Stomach (tissue), 19 donors: Measurements from ENCODE around the gene SLC22A14. TPM values are rescaled to one million over a fixed set of nuclear protein-coding genes. Genes with fewer than 3 reads are reported as not detected.
"Not testable (repeated sequence)": the region's sequence is repeated elsewhere in the genome, so short reads cannot be mapped to it uniquely, and the experiment has no call there.

Experiments
- DNase-seq, 2 donors: peaks; one replicate each; pipeline versions ENCODE4 v3.0.0 to v3.0.0-alpha.2; 2013 to 2019
- H3K27ac ChIP-seq, 5 donors: fragments of 200-600 bp in 4 of 5; sonication (generic) in 4 of 5; one replicate each; pipeline ENCODE4 v1.5.1; 2013 to 2019; ENCODE audit warnings: mild to moderate bottlenecking in 1 of 5, moderate library complexity in 1 of 5
- H3K27me3 ChIP-seq, 3 donors: fragments of 200-600 bp; sonication (generic); one replicate each; pipeline ENCODE4 v1.5.1; 2017 to 2019; ENCODE audit warnings: mixed run types in 1 of 3
- H3K36me3 ChIP-seq, 4 donors: fragments of 200-600 bp; sonication (generic); 1 replicate in 3 of 4; 2 replicates in 1 of 4; pipeline ENCODE4 v1.5.1; 2016 to 2019
- H3K4me1 ChIP-seq, 4 donors: fragments of 200-600 bp; sonication (generic); one replicate each; pipeline ENCODE4 v1.5.1; 2016 to 2019
- H3K4me3 ChIP-seq, 4 donors: fragments of 200-600 bp; sonication (generic) in 3 of 4; one replicate each; pipeline ENCODE4 v1.5.1; 2016 to 2019; ENCODE audit warnings: mild to moderate bottlenecking in 1 of 4
- H3K9me3 ChIP-seq, 4 donors: fragments of 200-600 bp; sonication (generic); one replicate each; pipeline ENCODE4 v1.5.1; 2016 to 2019
- CTCF ChIP-seq, 7 experiments: fragments of 450-650 bp in 4 of 7; fragments of 200-600 bp in 3 of 7; sonication (generic) in 3 of 7; IDR thresholded peaks; one replicate each; pipeline ENCODE4 v1.5.1; 2016 to 2019; ENCODE audit warnings: antibody characterized with exemption in 7 of 7, control low read depth in 2 of 7, mild to moderate bottlenecking in 1 of 7
- EP300 ChIP-seq: sonication (generic); formaldehyde crosslinking; IDR thresholded peaks from one replicate; pipeline ENCODE4 v1.6.1; 2017; ENCODE audit warnings: antibody characterized with exemption
- POLR2A ChIP-seq, 4 donors: fragments of 450-650 bp; IDR thresholded peaks; one replicate each; pipeline ENCODE4 v1.6.1; 2016; ENCODE audit warnings: antibody characterized with exemption in 4 of 4, control low read depth in 2 of 4, mild to moderate bottlenecking in 1 of 4, moderate library complexity in 1 of 4
- POLR2AphosphoS5 ChIP-seq, 3 donors: sonication (generic); formaldehyde crosslinking; IDR thresholded peaks; one replicate each; pipeline ENCODE4 v1.6.1; 2016; ENCODE audit warnings: antibody characterized with exemption in 3 of 3
- WGBS, 5 donors: extraction: QIAGEN DNeasy Blood & Tissue Kit in 3 of 5; methylation state at CpG; one replicate each; pipeline versions ENCODE4 v1.1.5 to v1.1.7; 2013 to 2018; 5-methylcytosine and 5-hydroxymethylcytosine counted together
- intact Hi-C: fragments of 100-400 bp; cut with DNase I; formaldehyde crosslinking; loops from one replicate; pipeline ENCODE4 v1.15.1; 2023; ENCODE audit warnings: low total_unique reads
- long read RNA-seq, 10 donors: transcript quantifications; one replicate each; lab custom pipeline, GENCODE V29; 2026
- polyA plus RNA-seq, 3 donors: library from polyadenylated mRNA; stranded (reverse); fragments of 200-250 nt; gene quantifications; one replicate each; pipeline ENCODE4 v1.2.3, GENCODE V29; 2013
- total RNA-seq, 5 donors: library from RNA; depleted of rRNA; stranded (reverse); fragments of >200 nt; gene quantifications; one replicate each; pipeline versions ENCODE4 v1.1.0 to v1.2.3, GENCODE V29; 2014 to 2016
- donor health status: healthy with polysubstance abuse.
- donor health status: Bipolar disorder and iron deficiency.
- donor health status: healthy.

The SLC22A14 gene
- total RNA-seq (not detected), polyA plus RNA-seq (under 1 TPM in 2 of 3 donors, not detected in 1; 0.08 to 0.31 TPM)
- long read RNA-seq, donor 1: 0 reads
- long read RNA-seq, donor 2: 0 reads
- long read RNA-seq, donor 3: 0 reads
- long read RNA-seq, donor 4: 0 reads
- long read RNA-seq, donor 5: 0 reads
- long read RNA-seq, donor 6: 0 reads
- long read RNA-seq, donor 7: 0 reads
- long read RNA-seq, donor 8: 0 reads
- long read RNA-seq, donor 9: 0 reads
- long read RNA-seq, donor 10: 0 reads

GRCh38 chr3:38281895-38282686, at the start of gene SLC22A14:
SLC22A14 (plus strand) TSS chr3:38282294; CDS start chr3:38306027, 23,733 bp downstream.
- Histone ChIP-seq H3K4me3 (no peak within 1 kb of the TSS), H3K27ac (no peak within 1 kb of the TSS), H3K36me3 (peaks cover 0 to 11% (median 5%) of the 10 kb centered on the region in 4 donors), H3K4me1 (no peaks in the 10 kb centered on the region), H3K9me3 (no peaks in the 10 kb centered on the region), H3K27me3 (no peaks in the 10 kb centered on the region)
- intact Hi-C loops: no loop called here
- no peak for TF ChIP-seq EP300
- no peak for TF ChIP-seq POLR2A (IDR thresholded peaks at IDR 0.05)
- 86 to 94% (median 89%) methylated on average over 13 to 14 of the region's 14 CpGs for WGBS, 5 donors
- no peak for DNase-seq

GRCh38 chr3:38232701-38233100, 49.4 kb upstream of the SLC22A14 start:
- H3K4me3 ChIP-seq: no peak overlapping the region
- intact Hi-C loops: no loop called here
- peaks cover 0 to 5% (median 0%) of the 10 kb centered on the region in 4 donors for H3K4me1 ChIP-seq
- DNase-seq: no peak
- H3K9me3 ChIP-seq: peaks cover 0 to 7% (median 5%) of the 10 kb centered on the region in 4 donors
- H3K36me3 ChIP-seq: peaks cover 0 to 67% (median 57%) of the 10 kb centered on the region in 4 donors
- TF ChIP-seq CTCF (IDR thresholded peaks at IDR 0.05) (no peak), POLR2A (IDR thresholded peaks at IDR 0.05) (no peak), POLR2AphosphoS5 (IDR thresholded peaks at IDR 0.05) (no peak), EP300 (no peak)
- H3K27ac ChIP-seq: no peak overlapping the region
- no peaks in the 10 kb centered on the region for H3K27me3 ChIP-seq
- 80 to 97% (median 92%) methylated on average over 2 of the region's 2 CpGs for WGBS, 5 donors

GRCh38 chr3:38235466-38235865, 46.6 kb upstream of the SLC22A14 start:
- Histone ChIP-seq H3K4me3 (no peak overlapping the region), H3K36me3 (peaks cover 0 to 81% (median 75%) of the 10 kb centered on the region in 4 donors), H3K4me1 (no peaks in the 10 kb centered on the region), H3K27ac (no peak overlapping the region), H3K27me3 (no peaks in the 10 kb centered on the region), H3K9me3 (peaks cover 0 to 25% (median 9%) of the 10 kb centered on the region in 4 donors)
- intact Hi-C loops: no loop called here
- no peak for TF ChIP-seq EP300
- TF ChIP-seq POLR2AphosphoS5 (IDR thresholded peaks at IDR 0.05): no peak
- TF ChIP-seq POLR2A (IDR thresholded peaks at IDR 0.05): no peak
- TF ChIP-seq CTCF (IDR thresholded peaks at IDR 0.05): no peak
- no peak for DNase-seq

- no peaks in the 10 kb centered on the region for H3K4me1 ChIP-seq
- 98 to 99% (median 98%) methylated on average over 2 of the region's 2 CpGs for WGBS, 5 donors
- H3K27ac ChIP-seq: no peak overlapping the region
- no peak for DNase-seq
- H3K4me3 ChIP-seq: no peak overlapping the region
- peaks cover 0 to 78% (median 68%) of the 10 kb centered on the region in 4 donors for H3K36me3 ChIP-seq
- intact Hi-C loops: no loop called here
- peaks cover 0 to 25% (median 9%) of the 10 kb centered on the region in 4 donors for H3K9me3 ChIP-seq
- TF ChIP-seq EP300 (no peak), CTCF (IDR thresholded peaks at IDR 0.05) (no peak), POLR2A (IDR thresholded peaks at IDR 0.05) (no peak), POLR2AphosphoS5 (IDR thresholded peaks at IDR 0.05) (no peak)
- H3K27me3 ChIP-seq: no peaks in the 10 kb centered on the region
These were observed 43.6 kb upstream of the SLC22A14 start for GRCh38 chr3:38238416-38239008.

GRCh38 chr3:38242812-38243211, 39.3 kb upstream of the SLC22A14 start:
- Histone ChIP-seq H3K36me3 (peaks cover 0 to 71% (median 62%) of the 10 kb centered on the region in 4 donors), H3K9me3 (peaks cover 0 to 17% (median 4%) of the 10 kb centered on the region in 4 donors)
- intact Hi-C loops, H3K4me1 ChIP-seq, DNase-seq, H3K27ac ChIP-seq, H3K27me3 ChIP-seq, H3K4me3 ChIP-seq: not testable (repeated sequence)
- 96 to 98% (median 97%) methylated on average over 4 of the region's 4 CpGs for WGBS, 5 donors
